Skin of body (tissue), 2 donors: ENCODE results near the gene ETFA. TPM values are rescaled to one million over a fixed set of nuclear protein-coding genes. Genes with fewer than 3 reads are reported as not detected.
"Not testable (repeated sequence)": the region's sequence is repeated elsewhere in the genome, so short reads cannot be mapped to it uniquely, and the experiment has no call there.

Experiments used
- DNase-seq: peaks from one replicate; lab custom pipeline; 2025; lab: John Stamatoyannopoulos, UW
- total RNA-seq: library from RNA; depleted of rRNA; stranded (reverse); fragments of >200 nt; gene quantifications from one replicate; pipeline ENCODE4 v1.2.3, GENCODE V29; 2014

Gene ETFA
- total RNA-seq, 1 donor from 2014 or later, result 71.6 TPM

GRCh38 chr15:76282465-76282864 lies 28.8 kb downstream of the ETFA start:
- no peak for DNase-seq

GRCh38 chr15:76278651-76279050 lies 32.6 kb downstream of the ETFA start:
- no peak for DNase-seq

- DNase-seq, result no peak
These were observed 36.4 kb downstream of the ETFA start for GRCh38 chr15:76274821-76275220.

GRCh38 chr15:76274226-76274625 lies 37.0 kb downstream of the ETFA start:
- no peak for DNase-seq

- DNase-seq, result no peak
These were observed 40.4 kb downstream of the ETFA start for GRCh38 chr15:76270876-76271275.

GRCh38 chr15:76267077-76267476 lies 44.2 kb downstream of the ETFA start:
- DNase-seq, result no peak

GRCh38 chr15:76265769-76266168 lies 45.5 kb downstream of the ETFA start:
- not testable (repeated sequence) for DNase-seq

- DNase-seq, result no peak
These were observed 50.9 kb downstream of the ETFA start for GRCh38 chr15:76260246-76260938.

GRCh38 chr15:76259392-76259791 lies 51.9 kb downstream of the ETFA start:
- no peak for DNase-seq

- no peak for DNase-seq
These were observed 52.8 kb downstream of the ETFA start for GRCh38 chr15:76258460-76258859.

GRCh38 chr15:76253691-76254473 lies 57.4 kb downstream of the ETFA start:
- DNase-seq, result no peak

GRCh38 chr15:76252249-76252648 lies 59.0 kb downstream of the ETFA start:
- DNase-seq, result no peak

- no peak for DNase-seq
These were observed 59.6 kb downstream of the ETFA start for GRCh38 chr15:76251717-76252116.

GRCh38 chr15:76245072-76245610 lies 66.1 kb downstream of the ETFA start:
- DNase-seq, result no peak

GRCh38 chr15:76239786-76240185 lies 71.5 kb downstream of the ETFA start:
- DNase-seq, result no peak

GRCh38 chr15:76236350-76236749 lies 74.9 kb downstream of the ETFA start:
- no peak for DNase-seq

- no peak for DNase-seq
These were observed 76.0 kb downstream of the ETFA start for GRCh38 chr15:76235186-76235826.

GRCh38 chr15:76234337-76234889 lies 76.9 kb downstream of the ETFA start:
- DNase-seq, result no peak

GRCh38 chr15:76233921-76234320 lies 77.3 kb downstream of the ETFA start:
- DNase-seq, result no peak

GRCh38 chr15:76229266-76229665 lies 82.0 kb downstream of the ETFA start:
- DNase-seq, result no peak

- no peak for DNase-seq
These were observed 87.7 kb downstream of the ETFA start for GRCh38 chr15:76223521-76223920.

GRCh38 chr15:76222159-76222558 lies 89.1 kb downstream of the ETFA start:
- no peak for DNase-seq
